ENCODE measurements around the gene BMP5.

DNA sequence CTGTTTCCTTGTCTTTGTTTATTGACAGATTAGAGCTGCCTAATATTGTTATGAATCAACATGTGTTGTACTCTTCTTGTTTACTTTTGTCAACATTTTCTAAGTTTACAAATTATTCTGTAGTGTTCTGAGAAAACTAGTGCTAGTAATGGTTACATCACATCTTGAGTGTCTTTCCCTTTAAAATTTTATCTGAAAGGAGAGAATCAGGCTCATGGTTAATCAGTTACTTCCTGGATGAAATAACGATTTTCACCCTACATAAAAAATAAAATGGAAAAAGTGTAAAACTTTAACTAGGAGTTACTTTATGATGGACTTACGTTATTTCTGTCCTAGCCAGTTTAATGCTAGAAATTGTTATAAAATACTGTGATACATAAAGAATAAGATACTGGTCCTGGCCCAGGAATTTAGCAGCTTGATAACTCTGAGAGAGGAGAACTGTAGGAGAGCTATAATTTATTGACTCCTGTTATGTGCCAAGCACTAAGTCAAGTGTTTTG, 26.4 kb upstream of the BMP5 start:
- TF ChIP-seq, protein P1, sequence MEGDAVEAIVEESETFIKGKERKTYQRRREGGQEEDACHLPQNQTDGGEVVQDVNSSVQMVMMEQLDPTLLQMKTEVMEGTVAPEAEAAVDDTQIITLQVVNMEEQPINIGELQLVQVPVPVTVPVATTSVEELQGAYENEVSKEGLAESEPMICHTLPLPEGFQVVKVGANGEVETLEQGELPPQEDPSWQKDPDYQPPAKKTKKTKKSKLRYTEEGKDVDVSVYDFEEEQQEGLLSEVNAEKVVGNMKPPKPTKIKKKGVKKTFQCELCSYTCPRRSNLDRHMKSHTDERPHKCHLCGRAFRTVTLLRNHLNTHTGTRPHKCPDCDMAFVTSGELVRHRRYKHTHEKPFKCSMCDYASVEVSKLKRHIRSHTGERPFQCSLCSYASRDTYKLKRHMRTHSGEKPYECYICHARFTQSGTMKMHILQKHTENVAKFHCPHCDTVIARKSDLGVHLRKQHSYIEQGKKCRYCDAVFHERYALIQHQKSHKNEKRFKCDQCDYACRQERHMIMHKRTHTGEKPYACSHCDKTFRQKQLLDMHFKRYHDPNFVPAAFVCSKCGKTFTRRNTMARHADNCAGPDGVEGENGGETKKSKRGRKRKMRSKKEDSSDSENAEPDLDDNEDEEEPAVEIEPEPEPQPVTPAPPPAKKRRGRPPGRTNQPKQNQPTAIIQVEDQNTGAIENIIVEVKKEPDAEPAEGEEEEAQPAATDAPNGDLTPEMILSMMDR (IDR thresholded peaks at IDR 0.05), result no peak
- no peak for TF ChIP-seq POLR2A (IDR thresholded peaks at IDR 0.05)
- no peak for TF ChIP-seq EP300 (IDR thresholded peaks at IDR 0.05)

Data from suprapubic skin (tissue), 3 donors.